ENCODE measurements around the gene PDCD6IP. TPM values are rescaled to one million over a fixed set of nuclear protein-coding genes. Genes with fewer than 3 reads are reported as not detected.

The PDCD6IP gene
- total and polyA plus RNA-seq, 12 donors = 41.3 to 185 (median 146) TPM

GRCh38 chr3:33892655-33893054, 94.2 kb downstream of the PDCD6IP start:
- Histone ChIP-seq H3K9me3 (no peaks in the 10 kb centered on the region), H3K27ac (no peak overlapping the region), H3K4me1 (no peaks in the 10 kb centered on the region), H3K27me3 (no peaks in the 10 kb centered on the region), H3K4me3 (no peak overlapping the region), H3K36me3 (no peaks in the 10 kb centered on the region)
- intact Hi-C loops (cut with DNase I) = no loop called here
- DNase-seq (no peak), ATAC-seq (no peak)
- no peak for TF ChIP-seq CTCF (IDR thresholded peaks at IDR 0.05)
- 81 to 89% methylated on average over 1 of the region's 1 CpG for WGBS, 2 donors

GRCh38 chr3:33895658-33896057, 97.2 kb downstream of the PDCD6IP start:
- ATAC-seq (no peak), DNase-seq (no peak)
- intact Hi-C loops (cut with DNase I) = no loop called here
- Histone ChIP-seq H3K27ac (no peak overlapping the region), H3K4me1 (no peaks in the 10 kb centered on the region), H3K27me3 (no peaks in the 10 kb centered on the region), H3K36me3 (no peaks in the 10 kb centered on the region), H3K9me3 (no peaks in the 10 kb centered on the region), H3K4me3 (no peak overlapping the region)
- TF ChIP-seq CTCF (IDR thresholded peaks at IDR 0.05) = no peak

GRCh38 chr3:33897306-33897705, 98.9 kb downstream of the PDCD6IP start:
- Histone ChIP-seq H3K27ac (no peak overlapping the region), H3K27me3 (no peaks in the 10 kb centered on the region), H3K4me1 (no peaks in the 10 kb centered on the region), H3K9me3 (no peaks in the 10 kb centered on the region), H3K36me3 (no peaks in the 10 kb centered on the region), H3K4me3 (no peak overlapping the region)
- ATAC-seq = no peak
- intact Hi-C loops (cut with DNase I) = no loop called here
- TF ChIP-seq CTCF (IDR thresholded peaks at IDR 0.05) = no peak
- no peak for DNase-seq
- WGBS, 2 donors = 52 to 54% methylated on average over 1 of the region's 1 CpG

- H3K9me3 ChIP-seq = no peaks in the 10 kb centered on the region
- TF ChIP-seq CTCF (IDR thresholded peaks at IDR 0.05) = no peak
- DNase-seq (no peak), ATAC-seq (no peak)
- no peaks in the 10 kb centered on the region for H3K36me3 ChIP-seq
- intact Hi-C loops (cut with DNase I) = no loop called here
- no peaks in the 10 kb centered on the region for H3K27me3 ChIP-seq
- H3K4me1 ChIP-seq = no peaks in the 10 kb centered on the region
- no peak overlapping the region for H3K27ac ChIP-seq
- H3K4me3 ChIP-seq = no peak overlapping the region
- WGBS, 2 donors = 53 to 61% methylated on average over 2 of the region's 2 CpGs
Measured at GRCh38 chr3:33898901-33899300, 100.5 kb downstream of the PDCD6IP start.

GRCh38 chr3:33900440-33900808, 102.0 kb downstream of the PDCD6IP start:
- no peaks in the 10 kb centered on the region for H3K9me3 ChIP-seq
- ATAC-seq = no peak
- intact Hi-C loops (cut with DNase I) = no loop called here
- H3K4me3 ChIP-seq = no peak overlapping the region
- H3K36me3 ChIP-seq = no peaks in the 10 kb centered on the region
- TF ChIP-seq CTCF (IDR thresholded peaks at IDR 0.05) = no peak
- H3K27me3 ChIP-seq = no peaks in the 10 kb centered on the region
- H3K27ac ChIP-seq = no peak overlapping the region
- H3K4me1 ChIP-seq = no peaks in the 10 kb centered on the region
- no peak for DNase-seq
